ENCODE data around the gene ARL8A. TPM values are rescaled to one million over a fixed set of nuclear protein-coding genes. Genes with fewer than 3 reads are reported as not detected.

The ARL8A gene
- polyA plus RNA-seq, 2 of the 4 experiments (the other 2 are of a cell fraction) = 23.4 to 49.8 TPM

GRCh38 chr1:202189918-202190715 is 45.6 kb upstream of the ARL8A start:
- H3K4me3 ChIP-seq = no peak overlapping the region
- 54% methylated on average over 7 of the region's 7 CpGs for WGBS (ENCODE audit: missing lambda C conversion rate)
- H3K27ac ChIP-seq = no peak overlapping the region
- CTCF ChIA-PET = interaction anchor here (0.6 to 12.3 kb wide), 52 partner anchors 10 to 1322 kb away, joined by 3 to 350 read pairs (median 6); partner anchors contain the start of genes PTPN7 and UBE2T
- DNase-seq (ENCODE audit: low read depth in 1 of 2, low spot score in 1 of 2) = peak in 1 of 2 experiments; percentile 57
- H3K4me2 ChIP-seq = no peak overlapping the region
- H3K4me1 ChIP-seq = peaks cover 10% of the 10 kb centered on the region
- POLR2A ChIA-PET = interaction anchor here (0.6 kb wide), 1 partner anchor 780 kb away, joined by 4 read pairs; no protein-coding TSS in a partner anchor
- peak; percentile 48 to 73 for ATAC-seq
- TF ChIP-seq FOXS1 (CRISPR knock-in tag; IDR thresholded peaks at IDR 0.05) (no peak), CHD4 (IDR thresholded peaks at IDR 0.05; ENCODE audit: borderline replicate concordance) (no peak), CHD2 (IDR thresholded peaks at IDR 0.05; ENCODE audit: low read length, partially characterized antibody) (no peak), JUNB (IDR thresholded peaks at IDR 0.05) (no peak), TP53 (CRISPR knock-in tag; IDR thresholded peaks at IDR 0.05) (no peak), HDAC2 (IDR thresholded peaks at IDR 0.05) (no peak), RAD21 (conservative IDR thresholded peaks at IDR 0.05 in 1 of 2, IDR thresholded peaks at IDR 0.05 in 1 of 2) (no peak), TFCP2L1 (CRISPR knock-in tag; IDR thresholded peaks at IDR 0.05) (no peak), CEBPB (IDR thresholded peaks at IDR 0.05) (no peak), RCOR1 (IDR thresholded peaks at IDR 0.05; ENCODE audit: low read depth, low read length) (no peak), HOXB13 (CRISPR knock-in tag; IDR thresholded peaks at IDR 0.05; ENCODE audit: low read depth) (no peak), ELK1 (IDR thresholded peaks at IDR 0.05; ENCODE audit: low read depth, low read length) (no peak), MAX (IDR thresholded peaks at IDR 0.05) (no peak), HOXB5 (CRISPR knock-in tag; IDR thresholded peaks at IDR 0.05) (no peak), ZC3H11A (IDR thresholded peaks at IDR 0.05) (no peak)
- no peaks in the 10 kb centered on the region for H3K9me3 ChIP-seq
- FAIRE-seq = no peak

GRCh38 chr1:202189001-202189790 is 44.7 kb upstream of the ARL8A start:
- POLR2A ChIA-PET = interaction anchor here (0.6 to 1.1 kb wide), 2 partner anchors 126 to 781 kb away, joined by 4 read pairs; no protein-coding TSS in a partner anchor
- FAIRE-seq = no peak
- Histone ChIP-seq H3K27ac (no peak overlapping the region), H3K4me1 (peaks cover 19% of the 10 kb centered on the region), H3K9me3 (no peaks in the 10 kb centered on the region), H3K4me2 (no peak overlapping the region), H3K4me3 (no peak overlapping the region)
- CTCF ChIA-PET = interaction anchor here (0.6 to 12.3 kb wide), 54 partner anchors 9 to 536 kb away, joined by 3 to 350 read pairs (median 6); partner anchors contain the start of genes PTPN7 and UBE2T
- WGBS (ENCODE audit: missing lambda C conversion rate) = 78% methylated on average over 13 of the region's 20 CpGs
- peak; percentile 54 to 78 for ATAC-seq
- DNase-seq (ENCODE audit: low read depth in 1 of 2, low spot score in 1 of 2) = peak; percentile 63 to 70
- TF ChIP-seq RNF2 (IDR thresholded peaks at IDR 0.05; ENCODE audit: borderline replicate concordance, low read depth) (no peak), FOSB (CRISPR knock-in tag; IDR thresholded peaks at IDR 0.05) (no peak), ESRRA (IDR thresholded peaks at IDR 0.05; ENCODE audit: borderline replicate concordance, low read length) (no peak), REST (IDR thresholded peaks at IDR 0.05) (no peak), TFCP2L1 (CRISPR knock-in tag; IDR thresholded peaks at IDR 0.05) (no peak), EHMT2 (IDR thresholded peaks at IDR 0.05; ENCODE audit: low read depth) (no peak), JUNB (IDR thresholded peaks at IDR 0.05) (no peak), ZFP36 (IDR thresholded peaks at IDR 0.05; ENCODE audit: borderline replicate concordance, partially characterized antibody) (no peak), CTCF (IDR thresholded peaks at IDR 0.05) (peak; percentile 84), NPAS2 (CRISPR knock-in tag; IDR thresholded peaks at IDR 0.05; ENCODE audit: borderline replicate concordance) (no peak), CBX2 (IDR thresholded peaks at IDR 0.05; ENCODE audit: borderline replicate concordance, low read depth) (no peak), HES2 (IDR thresholded peaks at IDR 0.05) (no peak), BHLHE40 (IDR thresholded peaks at IDR 0.05; ENCODE audit: low read depth, low read length) (no peak), RAD21 (conservative IDR thresholded peaks at IDR 0.05 in 1 of 2, IDR thresholded peaks at IDR 0.05 in 1 of 2) (peak; percentile 61 to 73), FOXS1 (CRISPR knock-in tag; IDR thresholded peaks at IDR 0.05) (no peak)

All from A549 (cell line).